Neutrophil (primary cell): ENCODE measurements around the gene PSEN1.
A peak's percentile ranks its signal among the peaks of the same experiment; 100 is the strongest.
"Not testable (repeated sequence)": the region's sequence is repeated elsewhere in the genome, so short reads cannot be mapped to it uniquely, and the experiment has no call there.

ENCODE experiments used
- H3K27ac ChIP-seq: fragments of 200-600 bp; sonication (generic); 2 replicates; pipeline ENCODE4 v1.5.1; 2016; ENCODE audit warnings: mild to moderate bottlenecking, moderate library complexity
- H3K27me3 ChIP-seq: fragments of 200-600 bp; sonication (generic); 2 replicates; pipeline ENCODE4 v1.6.0; 2016; ENCODE audit warnings: mild to moderate bottlenecking
- H3K36me3 ChIP-seq: fragments of 200-600 bp; sonication (generic); 2 replicates; pipeline ENCODE4 v1.5.1; 2017
- H3K4me1 ChIP-seq, 2 experiments: fragments of 200-600 bp in 1 of 2; sonication (generic) in 1 of 2; 1 replicate in 1 of 2; 2 replicates in 1 of 2; pipeline versions ENCODE4 v1.5.1 to v1.6.1; 2013 to 2016; ENCODE audit warnings: low read depth in 1 of 2, low read length in 1 of 2, mild to moderate bottlenecking in 1 of 2, moderate library complexity in 1 of 2; ENCODE audit not compliant: control insufficient read depth in 1 of 2, insufficient read depth in 1 of 2
- H3K4me3 ChIP-seq, 2 experiments: fragments of 200-600 bp in 1 of 2; sonication (generic) in 1 of 2; 1 replicate in 1 of 2; 2 replicates in 1 of 2; pipeline ENCODE4 v1.5.1; 2013 to 2016; ENCODE audit warnings: low read depth in 1 of 2, low read length in 1 of 2, mild to moderate bottlenecking in 1 of 2, moderate library complexity in 1 of 2
- H3K9me3 ChIP-seq: fragments of 200-600 bp; sonication (generic); 2 replicates; pipeline ENCODE4 v1.5.1; 2016
- TF ChIP-seq, protein P1 (sequence below): fragments of 200-600 bp; sonication (generic); IDR thresholded peaks from 2 replicates; pipeline ENCODE4 v1.5.1; 2016; ENCODE audit warnings: antibody characterized with exemption

Gene PSEN1

DNA sequence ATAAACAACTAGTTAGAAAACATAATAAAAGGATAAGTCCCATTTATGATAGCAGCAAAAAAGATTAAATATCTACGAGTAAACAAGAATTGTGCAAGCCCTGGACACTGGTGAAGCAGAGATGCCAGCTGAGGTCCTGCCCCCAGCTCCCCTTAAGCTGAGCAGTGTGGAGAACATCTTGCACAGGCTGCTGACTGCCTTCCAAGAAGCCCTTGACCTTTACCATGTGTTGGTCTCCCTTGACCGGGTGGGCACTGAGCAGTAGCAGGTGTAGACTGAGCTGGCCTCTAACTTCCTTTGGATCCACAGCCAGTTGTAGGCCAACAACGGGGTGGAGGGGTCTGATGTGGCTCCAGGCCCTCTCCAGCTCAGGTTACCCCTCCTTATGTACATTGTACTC lies 53.3 kb downstream of the PSEN1 start:
- TF ChIP-seq, protein P1, sequence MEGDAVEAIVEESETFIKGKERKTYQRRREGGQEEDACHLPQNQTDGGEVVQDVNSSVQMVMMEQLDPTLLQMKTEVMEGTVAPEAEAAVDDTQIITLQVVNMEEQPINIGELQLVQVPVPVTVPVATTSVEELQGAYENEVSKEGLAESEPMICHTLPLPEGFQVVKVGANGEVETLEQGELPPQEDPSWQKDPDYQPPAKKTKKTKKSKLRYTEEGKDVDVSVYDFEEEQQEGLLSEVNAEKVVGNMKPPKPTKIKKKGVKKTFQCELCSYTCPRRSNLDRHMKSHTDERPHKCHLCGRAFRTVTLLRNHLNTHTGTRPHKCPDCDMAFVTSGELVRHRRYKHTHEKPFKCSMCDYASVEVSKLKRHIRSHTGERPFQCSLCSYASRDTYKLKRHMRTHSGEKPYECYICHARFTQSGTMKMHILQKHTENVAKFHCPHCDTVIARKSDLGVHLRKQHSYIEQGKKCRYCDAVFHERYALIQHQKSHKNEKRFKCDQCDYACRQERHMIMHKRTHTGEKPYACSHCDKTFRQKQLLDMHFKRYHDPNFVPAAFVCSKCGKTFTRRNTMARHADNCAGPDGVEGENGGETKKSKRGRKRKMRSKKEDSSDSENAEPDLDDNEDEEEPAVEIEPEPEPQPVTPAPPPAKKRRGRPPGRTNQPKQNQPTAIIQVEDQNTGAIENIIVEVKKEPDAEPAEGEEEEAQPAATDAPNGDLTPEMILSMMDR: no peak
- peak overlapping the region; percentile 0 for H3K27ac ChIP-seq
- no peak overlapping the region for H3K4me3 ChIP-seq
- H3K36me3 ChIP-seq: peaks cover 78% of the 10 kb centered on the region
- no peaks in the 10 kb centered on the region for H3K9me3 ChIP-seq
- no peaks in the 10 kb centered on the region for H3K4me1 ChIP-seq
- no peaks in the 10 kb centered on the region for H3K27me3 ChIP-seq

GRCh38 chr14:73191441-73191840 lies 55.1 kb downstream of the PSEN1 start:
- H3K36me3 ChIP-seq: peaks cover 83% of the 10 kb centered on the region
- TF ChIP-seq, protein P1: no peak
- H3K27ac ChIP-seq: no peak overlapping the region
- H3K4me1 ChIP-seq: no peaks in the 10 kb centered on the region
- H3K4me3 ChIP-seq: no peak overlapping the region
- H3K27me3 ChIP-seq: no peaks in the 10 kb centered on the region
- no peaks in the 10 kb centered on the region for H3K9me3 ChIP-seq

GRCh38 chr14:73194306-73194705 lies 58.0 kb downstream of the PSEN1 start:
- not testable (repeated sequence) for H3K27me3 ChIP-seq, H3K9me3 ChIP-seq, H3K4me1 ChIP-seq, H3K27ac ChIP-seq, H3K4me3 ChIP-seq
- peaks cover 92% of the 10 kb centered on the region for H3K36me3 ChIP-seq

DNA sequence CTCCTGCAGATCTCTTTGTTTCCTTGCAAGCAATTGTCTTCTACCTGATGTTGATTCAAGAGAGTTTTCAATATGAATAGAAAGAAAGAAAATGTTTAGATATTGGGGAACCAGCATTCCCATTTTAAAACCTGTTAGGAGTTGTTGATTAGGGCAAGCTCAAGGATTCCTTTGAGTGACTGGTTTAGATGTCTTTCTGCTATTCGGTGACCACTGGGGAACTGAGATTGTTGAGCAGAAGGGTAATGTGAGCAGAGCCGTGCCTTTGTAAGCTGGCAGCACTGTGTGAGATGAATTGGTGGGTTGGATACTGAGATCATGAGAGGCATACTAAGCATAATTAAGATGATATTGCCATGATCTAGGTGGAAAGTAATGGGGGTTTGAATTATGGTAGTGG lies 61.9 kb downstream of the PSEN1 start:
- TF ChIP-seq, protein P1: no peak
- no peak overlapping the region for H3K27ac ChIP-seq
- no peak overlapping the region for H3K4me3 ChIP-seq
- H3K27me3 ChIP-seq: no peaks in the 10 kb centered on the region
- peaks cover 95% of the 10 kb centered on the region for H3K36me3 ChIP-seq
- H3K9me3 ChIP-seq: no peaks in the 10 kb centered on the region
- H3K4me1 ChIP-seq: no peaks in the 10 kb centered on the region

DNA sequence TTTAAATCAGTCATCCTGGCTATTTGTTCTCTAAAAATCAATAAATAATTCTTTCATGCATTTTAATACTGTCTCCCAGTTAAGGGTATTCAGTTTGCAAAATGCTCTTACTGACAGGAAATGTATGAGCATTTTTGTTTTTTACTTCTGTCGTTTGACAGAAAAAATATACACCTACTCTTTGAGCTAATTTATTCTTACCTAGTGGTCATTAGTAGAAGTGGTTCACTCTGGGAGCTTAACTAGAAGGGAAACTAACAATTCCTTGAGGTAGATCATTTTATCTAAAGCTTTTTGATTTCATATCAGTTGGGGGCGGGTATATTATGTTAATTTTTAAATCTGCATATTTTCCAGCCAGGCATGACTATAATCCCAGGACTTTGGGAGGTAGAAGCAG lies 67.2 kb downstream of the PSEN1 start:
- no peaks in the 10 kb centered on the region for H3K27me3 ChIP-seq
- no peak overlapping the region for H3K4me3 ChIP-seq
- no peaks in the 10 kb centered on the region for H3K4me1 ChIP-seq
- H3K27ac ChIP-seq: no peak overlapping the region
- H3K36me3 ChIP-seq: peaks cover 99% of the 10 kb centered on the region
- H3K9me3 ChIP-seq: no peaks in the 10 kb centered on the region
- TF ChIP-seq, protein P1: no peak

DNA sequence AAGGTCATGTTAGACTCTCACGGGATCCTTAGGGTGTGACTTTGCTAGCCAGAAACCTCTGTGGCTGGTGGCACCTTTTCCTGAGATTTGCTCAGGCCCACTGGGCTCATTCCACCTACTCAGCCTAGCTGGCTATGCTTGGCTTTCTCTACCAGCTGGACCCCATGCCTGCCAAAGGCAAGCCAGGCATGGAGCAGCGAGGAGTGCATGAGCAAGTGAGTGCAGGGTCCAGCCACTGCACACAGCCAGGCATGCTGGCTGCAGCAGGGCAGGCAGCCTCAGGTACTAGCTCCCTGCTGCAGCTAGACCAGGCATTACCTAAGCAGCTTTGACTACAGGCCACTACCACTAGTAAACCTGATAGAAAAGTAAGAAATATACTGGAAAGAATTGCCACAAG lies 71.3 kb downstream of the PSEN1 start:
- Histone ChIP-seq H3K27ac (no peak overlapping the region), H3K4me1 (no peaks in the 10 kb centered on the region), H3K36me3 (peaks cover 100% of the 10 kb centered on the region)

More for the DNA sequence above, 71.3 kb downstream of the PSEN1 start:
- Histone ChIP-seq H3K4me3 (no peak overlapping the region), H3K9me3 (no peaks in the 10 kb centered on the region), H3K27me3 (no peaks in the 10 kb centered on the region)
- TF ChIP-seq, protein P1: no peak
